Measurements from ENCODE around the gene AP5B1. TPM values are rescaled to one million over a fixed set of nuclear protein-coding genes. Genes with fewer than 3 reads are reported as not detected.

Gene AP5B1
- total RNA-seq, 1 experiment from 2014 or later, result 9.4 TPM

DNA sequence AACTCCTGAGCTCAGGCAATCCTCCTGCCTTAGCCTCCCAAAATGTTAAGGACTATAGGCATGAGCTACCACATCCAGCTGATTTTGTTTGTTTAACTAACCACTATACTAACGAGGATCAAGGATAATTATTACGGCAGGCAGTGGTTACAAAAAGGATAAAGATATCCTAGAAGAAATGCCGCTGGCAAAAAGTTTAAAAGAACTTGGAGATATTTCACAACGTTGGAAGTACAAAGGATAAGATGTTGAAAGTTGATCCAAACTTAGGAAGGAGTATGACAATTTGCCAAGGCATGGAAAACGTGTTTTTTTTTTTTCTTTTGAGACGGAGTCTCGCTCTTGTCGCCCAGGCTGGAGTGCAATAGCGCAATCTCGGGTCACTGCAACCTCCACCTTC, 13.4 kb downstream of the AP5B1 start:
- Histone ChIP-seq H3T11ph (ENCODE audit: low read length) (no peak overlapping the region), H3K4me2 (ENCODE audit: insufficient read depth, insufficient read length, low read length) (no peak overlapping the region), H3K9ac (ENCODE audit: extremely low read depth, insufficient read length, low read length) (no peak overlapping the region), H3K79me2 (ENCODE audit: insufficient read depth, low read length) (no peaks in the 10 kb centered on the region), H2BK15ac (ENCODE audit: low read depth, low read length) (no peak overlapping the region), H4K20me1 (ENCODE audit: control insufficient read depth, insufficient read depth, insufficient read length) (no peaks in the 10 kb centered on the region), H3K27ac (ENCODE audit: insufficient read length, low read depth, low read length) (no peak overlapping the region), H3K56ac (ENCODE audit: insufficient read length, low read depth, low read length) (no peak overlapping the region), H2AFZ (ENCODE audit: low read length) (no peak overlapping the region), H3K27me3 (ENCODE audit: insufficient read depth, low read length) (no peaks in the 10 kb centered on the region), H3K79me1 (ENCODE audit: insufficient read depth, low read depth, low read length, poor library complexity, severe bottlenecking) (no peaks in the 10 kb centered on the region), H2BK5ac (ENCODE audit: insufficient read length, low read length) (no peak overlapping the region), H2AK5ac (ENCODE audit: insufficient read length, low read length) (no peak overlapping the region), H3K18ac (ENCODE audit: insufficient read length, low read depth, low read length) (no peak overlapping the region), H4K91ac (ENCODE audit: insufficient read length, low read depth, low read length) (no peak overlapping the region), H3K4me1 (ENCODE audit: insufficient read depth, low read length) (no peaks in the 10 kb centered on the region), H4K5ac (ENCODE audit: insufficient read length, low read depth, low read length) (no peak overlapping the region), H3K4ac (ENCODE audit: low read depth, low read length) (no peak overlapping the region), H2BK12ac (ENCODE audit: insufficient read length, low read depth, low read length) (no peak overlapping the region), H2BK120ac (ENCODE audit: low read depth, low read length, poor library complexity, severe bottlenecking) (no peak overlapping the region), H4K8ac (replicated peaks; ENCODE audit: insufficient read length, low read depth, low read length) (no peak overlapping the region), H3K23me2 (ENCODE audit: insufficient read length, low read depth, low read length, poor library complexity, severe bottlenecking) (no peaks in the 10 kb centered on the region), H3K14ac (ENCODE audit: insufficient read depth, low read length) (no peak overlapping the region), H2BK20ac (ENCODE audit: low read depth, low read length, poor library complexity, severe bottlenecking) (no peak overlapping the region), H3K9me3 (ENCODE audit: control insufficient read depth, low read depth, low read length) (no peaks in the 10 kb centered on the region), H3K23ac (ENCODE audit: insufficient read length, low read depth, low read length) (no peak overlapping the region)
- WGBS (ENCODE audit: extremely low coverage, insufficient read length, low lambda C conversion rate), result no CpG with 5 or more reads among the region's 10 CpGs
- H3K27ac Mint-ChIP-seq, result no peak overlapping the region
- H3K27me3 Mint-ChIP-seq (ENCODE audit: low read depth), result peaks cover 7% of the 10 kb centered on the region
- H3K4me1 Mint-ChIP-seq, result no peaks in the 10 kb centered on the region
- no peaks in the 10 kb centered on the region; a peak in 2 of 7 replicates for H3K36me3 Mint-ChIP-seq (ENCODE audit: insufficient read depth in 1 of 3, low read depth in 3 of 3)
- TF ChIP-seq, protein P1, sequence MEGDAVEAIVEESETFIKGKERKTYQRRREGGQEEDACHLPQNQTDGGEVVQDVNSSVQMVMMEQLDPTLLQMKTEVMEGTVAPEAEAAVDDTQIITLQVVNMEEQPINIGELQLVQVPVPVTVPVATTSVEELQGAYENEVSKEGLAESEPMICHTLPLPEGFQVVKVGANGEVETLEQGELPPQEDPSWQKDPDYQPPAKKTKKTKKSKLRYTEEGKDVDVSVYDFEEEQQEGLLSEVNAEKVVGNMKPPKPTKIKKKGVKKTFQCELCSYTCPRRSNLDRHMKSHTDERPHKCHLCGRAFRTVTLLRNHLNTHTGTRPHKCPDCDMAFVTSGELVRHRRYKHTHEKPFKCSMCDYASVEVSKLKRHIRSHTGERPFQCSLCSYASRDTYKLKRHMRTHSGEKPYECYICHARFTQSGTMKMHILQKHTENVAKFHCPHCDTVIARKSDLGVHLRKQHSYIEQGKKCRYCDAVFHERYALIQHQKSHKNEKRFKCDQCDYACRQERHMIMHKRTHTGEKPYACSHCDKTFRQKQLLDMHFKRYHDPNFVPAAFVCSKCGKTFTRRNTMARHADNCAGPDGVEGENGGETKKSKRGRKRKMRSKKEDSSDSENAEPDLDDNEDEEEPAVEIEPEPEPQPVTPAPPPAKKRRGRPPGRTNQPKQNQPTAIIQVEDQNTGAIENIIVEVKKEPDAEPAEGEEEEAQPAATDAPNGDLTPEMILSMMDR (conservative IDR thresholded peaks at IDR 0.05), result no peak
- peaks cover 6 to 21% of the 10 kb centered on the region in 2 experiments for H3K9me3 Mint-ChIP-seq
- no peak overlapping the region for H3K4me3 Mint-ChIP-seq
- DNase-seq, result no peak
